OCI-LY1 (cell line): Measurements from ENCODE around the gene AOC3.
"Not testable (repeated sequence)": the region's sequence is repeated elsewhere in the genome, so short reads cannot be mapped to it uniquely, and the experiment has no call there.

Experiments
- EZH2 ChIP-seq: fragments of 200-600 bp; sonication (generic), shearing (Covaris generic); IDR thresholded peaks from 2 replicates; pipeline ENCODE4 v1.8.0; 2017; ENCODE audit warnings: borderline replicate concordance, mixed run types, mild to moderate bottlenecking, antibody characterized with exemption, low read length, moderate library complexity, mixed read lengths
- TF ChIP-seq, protein P1 (sequence below): fragments of 200-600 bp; sonication (generic), shearing (Covaris generic); IDR thresholded peaks from 2 replicates; pipeline ENCODE4 v1.5.1; 2017; ENCODE audit warnings: mild to moderate bottlenecking, antibody characterized with exemption, low read length, moderate library complexity, mixed read lengths

DNA sequence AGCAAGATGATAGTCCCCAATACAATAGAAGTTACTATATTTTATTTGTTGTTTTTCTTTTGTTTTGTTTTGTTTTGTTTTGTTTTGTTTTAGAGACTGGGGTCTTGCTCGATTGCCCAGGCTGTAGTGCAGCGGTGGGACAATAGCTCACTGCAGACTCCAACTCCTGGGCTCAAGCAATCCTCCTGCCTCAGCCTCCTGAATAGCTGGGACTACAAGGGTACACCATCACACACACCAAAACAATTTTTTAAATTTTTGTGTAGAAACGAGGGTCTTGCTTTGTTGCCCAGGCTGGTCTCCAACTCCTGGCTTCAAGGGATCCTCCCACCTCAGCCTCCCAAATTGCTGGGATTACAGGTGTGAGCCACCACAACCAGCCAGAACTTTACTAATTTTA, 49.0 kb downstream of the AOC3 start:
- TF ChIP-seq, protein P1, sequence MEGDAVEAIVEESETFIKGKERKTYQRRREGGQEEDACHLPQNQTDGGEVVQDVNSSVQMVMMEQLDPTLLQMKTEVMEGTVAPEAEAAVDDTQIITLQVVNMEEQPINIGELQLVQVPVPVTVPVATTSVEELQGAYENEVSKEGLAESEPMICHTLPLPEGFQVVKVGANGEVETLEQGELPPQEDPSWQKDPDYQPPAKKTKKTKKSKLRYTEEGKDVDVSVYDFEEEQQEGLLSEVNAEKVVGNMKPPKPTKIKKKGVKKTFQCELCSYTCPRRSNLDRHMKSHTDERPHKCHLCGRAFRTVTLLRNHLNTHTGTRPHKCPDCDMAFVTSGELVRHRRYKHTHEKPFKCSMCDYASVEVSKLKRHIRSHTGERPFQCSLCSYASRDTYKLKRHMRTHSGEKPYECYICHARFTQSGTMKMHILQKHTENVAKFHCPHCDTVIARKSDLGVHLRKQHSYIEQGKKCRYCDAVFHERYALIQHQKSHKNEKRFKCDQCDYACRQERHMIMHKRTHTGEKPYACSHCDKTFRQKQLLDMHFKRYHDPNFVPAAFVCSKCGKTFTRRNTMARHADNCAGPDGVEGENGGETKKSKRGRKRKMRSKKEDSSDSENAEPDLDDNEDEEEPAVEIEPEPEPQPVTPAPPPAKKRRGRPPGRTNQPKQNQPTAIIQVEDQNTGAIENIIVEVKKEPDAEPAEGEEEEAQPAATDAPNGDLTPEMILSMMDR = not testable (repeated sequence)
- TF ChIP-seq EZH2 = not testable (repeated sequence)
